B cell (primary cell): ENCODE results near the gene ZC3H18. TPM values are rescaled to one million over a fixed set of nuclear protein-coding genes. Genes with fewer than 3 reads are reported as not detected.

Source experiments
- ATAC-seq: fragments of 200-7000 bp; cut with Tn5 transposase; one replicate; pipeline ENCODE4 v1.10.0; 2021; ENCODE audit warnings: low read depth, mild to moderate bottlenecking, moderate number of reproducible peaks, moderate library complexity
- CTCF ChIA-PET: fragments of 350-600 bp; sonication (Branson Sonifier 250); formaldehyde crosslinking; loops from one replicate; lab custom pipeline; 2021; ENCODE audit warnings: antibody characterized with exemption, inconsistent platforms; lab: Charles Lee
- POLR2A ChIA-PET: fragments of 350-600 bp; sonication (Branson Sonifier 250); formaldehyde crosslinking; loops from one replicate; lab custom pipeline; 2021; ENCODE audit warnings: antibody characterized with exemption; lab: Charles Lee
- DNase-seq: peaks from one replicate; pipeline ENCODE4 v3.0.0; 2013
- H2AFZ ChIP-seq: 2 replicates; pipeline ENCODE4 v1.6.1; 2012; ENCODE audit warnings: mild to moderate bottlenecking, low read depth, low read length; ENCODE audit not compliant: insufficient read depth, poor library complexity, severe bottlenecking
- H3K27ac ChIP-seq, 2 donors: 1 replicate in 1 of 2; 2 replicates in 1 of 2; pipeline ENCODE4 v1.5.1; 2012 to 2013; ENCODE audit warnings: low read length in 2 of 2, mild to moderate bottlenecking in 2 of 2, moderate library complexity in 1 of 2
- H3K27me3 ChIP-seq, 4 experiments: fragments of 200-600 bp in 1 of 4; sonication (generic) in 1 of 4; replicated peaks in 1 of 4; 1 replicate in 2 of 4; 2 replicates in 2 of 4; pipeline versions ENCODE4 v1.6.1 to v1.7.0; 2013 to 2016; ENCODE audit warnings: low read length in 3 of 4, mild to moderate bottlenecking in 2 of 4, mixed read lengths in 1 of 4, moderate library complexity in 1 of 4; ENCODE audit not compliant: insufficient read depth in 4 of 4, control insufficient read depth in 3 of 4; ENCODE audit errors: control extremely low read depth in 1 of 4
- H3K36me3 ChIP-seq, 2 experiments: replicated peaks in 1 of 2; 1 replicate in 1 of 2; 2 replicates in 1 of 2; pipeline versions ENCODE4 v1.6.1 to v1.7.1; 2013; ENCODE audit warnings: low read length in 1 of 2; ENCODE audit not compliant: insufficient read depth in 2 of 2, control insufficient read depth in 1 of 2; ENCODE audit errors: control extremely low read depth in 1 of 2, extremely low read depth in 1 of 2
- H3K4me1 ChIP-seq, 2 donors: fragments of 200-600 bp in 1 of 2; sonication (generic) in 1 of 2; 1 replicate in 1 of 2; 2 replicates in 1 of 2; pipeline versions ENCODE4 v1.5.1 to v1.6.1; 2013 to 2017; ENCODE audit warnings: low read length in 2 of 2; ENCODE audit not compliant: control insufficient read depth in 2 of 2, insufficient read depth in 2 of 2
- H3K4me2 ChIP-seq: replicated peaks from 2 replicates; pipeline ENCODE3; 2012; ENCODE audit warnings: mild to moderate bottlenecking, low read depth, low read length; ENCODE audit not compliant: poor library complexity, severe bottlenecking
- H3K4me3 ChIP-seq, 5 experiments: fragments of 200-600 bp in 1 of 5; sonication (generic) in 1 of 5; 1 replicate in 3 of 5; 2 replicates in 2 of 5; pipeline versions ENCODE4 v1.5.1 to v1.7.0; 2011 to 2016; ENCODE audit warnings: low read length in 4 of 5, mild to moderate bottlenecking in 4 of 5, low read depth in 2 of 5, control low read depth in 1 of 5, moderate library complexity in 1 of 5; ENCODE audit not compliant: insufficient read depth in 1 of 5; ENCODE audit errors: control extremely low read depth in 1 of 5, extremely low read depth in 1 of 5
- H3K79me2 ChIP-seq: fragments of 200-600 bp; sonication (generic); one replicate; pipeline ENCODE4 v1.6.0; 2016; ENCODE audit warnings: low read length; ENCODE audit not compliant: control insufficient read depth, insufficient read depth
- H3K9ac ChIP-seq: fragments of 200-600 bp; sonication (generic); 2 replicates; pipeline ENCODE4 v1.6.1; 2017; ENCODE audit warnings: mild to moderate bottlenecking, low read length, moderate library complexity
- H3K9me3 ChIP-seq, 3 donors: one replicate each; pipeline versions ENCODE4 v1.6.1 to v1.7.1; 2013; ENCODE audit warnings: low read length in 2 of 3; ENCODE audit not compliant: control insufficient read depth in 2 of 3, insufficient read depth in 1 of 3; ENCODE audit errors: control extremely low read depth in 1 of 3
- H4K20me1 ChIP-seq: 2 replicates; pipeline ENCODE4 v1.6.0; 2012; ENCODE audit warnings: mild to moderate bottlenecking, low read length; ENCODE audit not compliant: insufficient read depth, control insufficient read depth, poor library complexity, severe bottlenecking
- H3K27ac Mint-ChIP-seq: one replicate; pipeline ENCODE4 v1.8.0; 2021; ENCODE audit warnings: mixed read lengths
- H3K27me3 Mint-ChIP-seq: one replicate; pipeline ENCODE4 v1.8.0; 2021; ENCODE audit warnings: mixed read lengths
- H3K4me1 Mint-ChIP-seq: one replicate; pipeline ENCODE4 v1.8.0; 2021; ENCODE audit warnings: mixed read lengths
- H3K4me3 Mint-ChIP-seq: one replicate; pipeline ENCODE4 v1.8.0; 2021; ENCODE audit warnings: mixed read lengths
- H3K9me3 Mint-ChIP-seq: one replicate; pipeline ENCODE4 v1.8.0; 2022; ENCODE audit warnings: mixed read lengths; ENCODE audit not compliant: insufficient read depth
- EZH2 ChIP-seq: IDR thresholded peaks from 2 replicates; pipeline ENCODE4 v1.6.1; 2012; ENCODE audit warnings: borderline replicate concordance, low read depth, mild to moderate bottlenecking, moderate library complexity, low read length; ENCODE audit not compliant: insufficient read depth, poor library complexity, severe bottlenecking
- WGBS: methylation state at CpG from one replicate; pipeline ENCODE4 v1.1.5; 2013; ENCODE audit warnings: missing lambda C conversion rate; ENCODE audit not compliant: insufficient coverage; 5-methylcytosine and 5-hydroxymethylcytosine counted together
- intact Hi-C: fragments of 100-400 bp; cut with micrococcal nuclease; formaldehyde crosslinking; loops from one replicate; pipeline ENCODE4 v1.10.0; 2022
- polyA plus RNA-seq: library from polyadenylated mRNA; depleted of rRNA; stranded (reverse); fragments of >200 nt; gene quantifications from 2 replicates; pipeline ENCODE4 v1.2.3, GENCODE V29; 2012
- total RNA-seq, 2 donors: library from RNA; stranded (reverse); fragments of 120-200 nt in 1 of 2; gene quantifications; 1 replicate in 1 of 2; 2 replicates in 1 of 2; pipeline versions ENCODE4 v1.2.3 to v1.2.4, GENCODE V29; 2013 to 2022
- TF ChIP-seq, protein P1 (sequence below): fragments of 200-600 bp; IDR thresholded peaks from one replicate; pipeline ENCODE4 v1.8.0; 2022; ENCODE audit warnings: antibody characterized with exemption, mild to moderate bottlenecking

ZC3H18 gene
- total and polyA plus RNA-seq, 2 donors (not counting 1 experiment from before 2014, with no cell fraction given) = 40.4 to 74.2 TPM

DNA sequence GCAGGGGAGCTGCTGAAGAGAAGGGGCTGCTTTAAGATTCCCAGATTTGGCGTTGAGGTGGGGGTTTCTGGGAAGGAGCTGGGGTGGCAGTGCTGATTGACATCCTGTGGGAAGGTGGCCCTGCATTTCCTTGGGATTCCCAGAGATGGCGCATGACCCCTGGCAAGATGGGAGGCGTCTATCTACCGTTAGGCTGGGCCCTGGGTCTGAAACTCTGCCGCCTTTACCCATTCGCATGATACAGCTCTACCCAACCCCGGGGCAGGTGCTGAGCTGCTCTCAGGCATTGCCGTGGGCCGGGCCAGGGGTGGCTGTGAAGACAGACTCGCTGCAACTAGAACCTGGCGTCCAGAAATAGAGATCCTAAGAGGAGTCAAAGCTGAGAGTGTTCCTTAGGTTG lies 102.6 kb downstream of the ZC3H18 start:
- ChIA-PET POLR2A (no interaction called here), CTCF (interaction anchor here (0.6 kb wide), 1 partner anchor 52 kb away, joined by 3 read pairs; no protein-coding TSS in a partner anchor)
- Mint-ChIP-seq H3K4me3 (no peak overlapping the region), H3K27ac (no peak overlapping the region), H3K27me3 (no peaks in the 10 kb centered on the region), H3K9me3 (no peaks in the 10 kb centered on the region), H3K4me1 (no peaks in the 10 kb centered on the region)
- TF ChIP-seq, protein P1, sequence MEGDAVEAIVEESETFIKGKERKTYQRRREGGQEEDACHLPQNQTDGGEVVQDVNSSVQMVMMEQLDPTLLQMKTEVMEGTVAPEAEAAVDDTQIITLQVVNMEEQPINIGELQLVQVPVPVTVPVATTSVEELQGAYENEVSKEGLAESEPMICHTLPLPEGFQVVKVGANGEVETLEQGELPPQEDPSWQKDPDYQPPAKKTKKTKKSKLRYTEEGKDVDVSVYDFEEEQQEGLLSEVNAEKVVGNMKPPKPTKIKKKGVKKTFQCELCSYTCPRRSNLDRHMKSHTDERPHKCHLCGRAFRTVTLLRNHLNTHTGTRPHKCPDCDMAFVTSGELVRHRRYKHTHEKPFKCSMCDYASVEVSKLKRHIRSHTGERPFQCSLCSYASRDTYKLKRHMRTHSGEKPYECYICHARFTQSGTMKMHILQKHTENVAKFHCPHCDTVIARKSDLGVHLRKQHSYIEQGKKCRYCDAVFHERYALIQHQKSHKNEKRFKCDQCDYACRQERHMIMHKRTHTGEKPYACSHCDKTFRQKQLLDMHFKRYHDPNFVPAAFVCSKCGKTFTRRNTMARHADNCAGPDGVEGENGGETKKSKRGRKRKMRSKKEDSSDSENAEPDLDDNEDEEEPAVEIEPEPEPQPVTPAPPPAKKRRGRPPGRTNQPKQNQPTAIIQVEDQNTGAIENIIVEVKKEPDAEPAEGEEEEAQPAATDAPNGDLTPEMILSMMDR = no peak
- TF ChIP-seq EZH2 = no peak
- Histone ChIP-seq H3K27me3 (no peaks in the 10 kb centered on the region), H3K4me1 (no peaks in the 10 kb centered on the region), H3K27ac (no peak overlapping the region), H3K4me3 (no peak overlapping the region), H2AFZ (no peak overlapping the region), H3K9me3 (no peaks in the 10 kb centered on the region), H3K9ac (no peak overlapping the region), H4K20me1 (peaks cover 20% of the 10 kb centered on the region), H3K36me3 (peaks cover 0 to 18% of the 10 kb centered on the region in 2 experiments), H3K79me2 (peaks cover 17% of the 10 kb centered on the region), H3K4me2 (no peak overlapping the region)
- DNase-seq = no peak
- ATAC-seq = no peak
- intact Hi-C loops = no loop called here
- 92% methylated on average over 11 of the region's 11 CpGs for WGBS

DNA sequence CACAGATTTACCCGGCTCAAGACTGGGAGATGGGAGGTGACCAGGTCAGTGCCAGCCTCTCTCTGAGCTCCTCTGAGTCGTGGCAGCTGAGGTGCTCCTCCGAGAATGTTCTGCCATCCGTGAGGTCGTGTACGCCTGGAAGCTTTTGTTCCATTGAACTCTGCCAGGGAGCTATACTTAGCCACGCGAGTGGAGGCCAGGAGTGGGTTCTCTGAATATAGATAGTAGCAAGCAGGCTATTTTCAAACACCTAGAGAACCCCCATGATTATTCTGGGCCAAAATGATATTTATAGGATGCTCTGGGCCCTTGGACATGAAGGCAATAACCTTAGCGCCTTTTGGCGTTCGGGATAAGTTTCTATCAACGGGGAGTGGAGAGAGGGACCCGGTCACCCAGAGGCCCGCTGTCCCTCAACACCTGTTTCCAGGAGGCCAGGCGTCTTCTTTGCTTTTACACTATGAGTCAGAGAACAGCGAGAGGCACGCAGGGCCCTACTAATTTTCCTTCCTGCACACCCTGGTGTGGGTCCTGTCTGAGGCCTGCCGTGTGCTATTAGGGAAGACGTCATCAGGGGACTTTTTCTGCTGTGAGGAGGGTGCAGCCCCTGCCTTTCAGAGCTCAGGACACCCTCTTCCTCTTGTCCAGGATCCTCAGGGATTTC lies 103.6 kb downstream of the ZC3H18 start:
- Histone ChIP-seq H3K36me3 (peaks cover 0 to 29% of the 10 kb centered on the region in 2 experiments), H3K9ac (no peak overlapping the region), H2AFZ (no peak overlapping the region), H3K4me1 (no peaks in the 10 kb centered on the region), H3K27me3 (no peaks in the 10 kb centered on the region), H3K9me3 (no peaks in the 10 kb centered on the region), H3K4me3 (no peak overlapping the region), H4K20me1 (peaks cover 31% of the 10 kb centered on the region), H3K27ac (no peak overlapping the region), H3K79me2 (peaks cover 26% of the 10 kb centered on the region), H3K4me2 (no peak overlapping the region)
- Mint-ChIP-seq H3K4me3 (no peak overlapping the region), H3K27me3 (no peaks in the 10 kb centered on the region), H3K9me3 (no peaks in the 10 kb centered on the region), H3K27ac (no peak overlapping the region), H3K4me1 (no peaks in the 10 kb centered on the region)
- 90% methylated on average over 13 of the region's 19 CpGs for WGBS
- DNase-seq (no peak), ATAC-seq (no peak)
- ChIA-PET POLR2A (interaction anchor here (0.6 to 1.8 kb wide), 3 partner anchors 9 to 720 kb away, joined by 3 to 8 read pairs (median 4); no protein-coding TSS in a partner anchor), CTCF (interaction anchor here (2.2 kb wide), 1 partner anchor 9 kb away, joined by 7 read pairs; no protein-coding TSS in a partner anchor)
- intact Hi-C loops = no loop called here
- TF ChIP-seq EZH2 = no peak
- TF ChIP-seq, protein P1 = no peak
